Right hindlimb (tissue), 1 donor: ENCODE data around the gene PARP6.

ENCODE experiments used
- DNase-seq: peaks from one replicate; pipeline ENCODE4 v3.0.0-alpha.2; 2018

The PARP6 gene

GRCh38 chr15:72272213-72272996 lies at the start of gene PARP6:
Gene PARP6 (minus strand): TSS chr15:72272554. CDS start chr15:72267477, 5,077 bp downstream.
- peak; percentile 100 for DNase-seq

GRCh38 chr15:72319985-72320671 lies 47.8 kb upstream of the PARP6 start, which contains the start of gene CELF6:
Gene CELF6 (minus strand): TSS chr15:72320157. CDS start chr15:72319874, 283 bp downstream.
- peak; percentile 87 for DNase-seq

GRCh38 chr15:72319360-72319984 lies 47.1 kb upstream of the PARP6 start:
- DNase-seq, result peak; percentile 84

- DNase-seq, result no peak
Observed at GRCh38 chr15:72318408-72318942, 46.1 kb upstream of the PARP6 start.

- DNase-seq, result peak; percentile 30
Observed at GRCh38 chr15:72315706-72316370, 43.5 kb upstream of the PARP6 start.

GRCh38 chr15:72313881-72314280 lies 41.5 kb upstream of the PARP6 start:
- no peak for DNase-seq

GRCh38 chr15:72313448-72313840 lies 41.1 kb upstream of the PARP6 start:
- no peak for DNase-seq

GRCh38 chr15:72312605-72313447 lies 40.5 kb upstream of the PARP6 start:
- DNase-seq, result peak; percentile 46

GRCh38 chr15:72307026-72307425 lies 34.7 kb upstream of the PARP6 start:
- DNase-seq, result no peak

- DNase-seq, result no peak
Observed at GRCh38 chr15:72306211-72306785, 33.9 kb upstream of the PARP6 start.

GRCh38 chr15:72304596-72304995 lies 32.2 kb upstream of the PARP6 start:
- DNase-seq, result no peak

- no peak for DNase-seq
Observed at GRCh38 chr15:72302955-72303354, 30.6 kb upstream of the PARP6 start.

GRCh38 chr15:72289597-72290325 lies 17.4 kb upstream of the PARP6 start:
- no peak for DNase-seq

GRCh38 chr15:72288796-72289596 lies 16.6 kb upstream of the PARP6 start:
- DNase-seq, result no peak

GRCh38 chr15:72285927-72286516 lies 13.7 kb upstream of the PARP6 start:
- no peak for DNase-seq

GRCh38 chr15:72285402-72285801 lies 13.0 kb upstream of the PARP6 start:
- no peak for DNase-seq

- no peak for DNase-seq
Observed at GRCh38 chr15:72284781-72285180, 12.4 kb upstream of the PARP6 start.

- no peak for DNase-seq
Observed at GRCh38 chr15:72281713-72282112, 9.4 kb upstream of the PARP6 start.

GRCh38 chr15:72280751-72281150 lies 8.4 kb upstream of the PARP6 start:
- no peak for DNase-seq

- DNase-seq, result no peak
Observed at GRCh38 chr15:72278737-72279136, 6.4 kb upstream of the PARP6 start.
